Measurements from ENCODE around the gene PLCD1.
"Not testable (repeated sequence)": the region's sequence is repeated elsewhere in the genome, so short reads cannot be mapped to it uniquely, and the experiment has no call there.

Gene PLCD1

GRCh38 chr3:37988931-37989525 is 40.4 kb downstream of the PLCD1 start:
- Histone ChIP-seq H3K9me3 (ENCODE audit: low read length) (no peaks in the 10 kb centered on the region), H3K36me3 (ENCODE audit: insufficient read depth, low read length) (peaks cover 11% of the 10 kb centered on the region), H3K27ac (ENCODE audit: low read depth, low read length) (no peak overlapping the region), H3K9ac (ENCODE audit: low read length) (no peak overlapping the region), H3K27me3 (ENCODE audit: control insufficient read depth in 1 of 2, insufficient read depth in 2 of 2, low read length in 2 of 2) (no peaks in the 10 kb centered on the region), H3K4me3 (ENCODE audit: low read depth in 1 of 2, low read length in 2 of 2) (no peak overlapping the region), H3K4me1 (ENCODE audit: insufficient read depth, low read length) (peaks cover 7% of the 10 kb centered on the region)

GRCh38 chr3:37988376-37988775 is 41.1 kb downstream of the PLCD1 start:
- H3K36me3 ChIP-seq (ENCODE audit: insufficient read depth, low read length): peaks cover 11% of the 10 kb centered on the region
- H3K4me3 ChIP-seq (ENCODE audit: low read depth in 1 of 2, low read length in 2 of 2); H3K27me3 ChIP-seq (ENCODE audit: control insufficient read depth in 1 of 2, insufficient read depth in 2 of 2, low read length in 2 of 2); H3K4me1 ChIP-seq (ENCODE audit: insufficient read depth, low read length); H3K9me3 ChIP-seq (ENCODE audit: low read length); H3K27ac ChIP-seq (ENCODE audit: low read depth, low read length); H3K9ac ChIP-seq (ENCODE audit: low read length): not testable (repeated sequence)

GRCh38 chr3:37987751-37988179 is 41.7 kb downstream of the PLCD1 start:
- Histone ChIP-seq H3K9ac (ENCODE audit: low read length) (no peak overlapping the region), H3K9me3 (ENCODE audit: low read length) (no peaks in the 10 kb centered on the region), H3K4me1 (ENCODE audit: insufficient read depth, low read length) (no peaks in the 10 kb centered on the region), H3K36me3 (ENCODE audit: insufficient read depth, low read length) (peaks cover 11% of the 10 kb centered on the region), H3K27ac (ENCODE audit: low read depth, low read length) (no peak overlapping the region), H3K4me3 (ENCODE audit: low read depth in 1 of 2, low read length in 2 of 2) (no peak overlapping the region), H3K27me3 (ENCODE audit: control insufficient read depth in 1 of 2, insufficient read depth in 2 of 2, low read length in 2 of 2) (no peaks in the 10 kb centered on the region)

GRCh38 chr3:37987315-37987697 is 42.1 kb downstream of the PLCD1 start:
- no peaks in the 10 kb centered on the region for H3K4me1 ChIP-seq (ENCODE audit: insufficient read depth, low read length)
- H3K36me3 ChIP-seq (ENCODE audit: insufficient read depth, low read length): peaks cover 16% of the 10 kb centered on the region
- H3K27me3 ChIP-seq (ENCODE audit: control insufficient read depth in 1 of 2, insufficient read depth in 2 of 2, low read length in 2 of 2): no peaks in the 10 kb centered on the region
- H3K9ac ChIP-seq (ENCODE audit: low read length): no peak overlapping the region
- H3K27ac ChIP-seq (ENCODE audit: low read depth, low read length): no peak overlapping the region
- no peak overlapping the region for H3K4me3 ChIP-seq (ENCODE audit: low read depth in 1 of 2, low read length in 2 of 2)
- H3K9me3 ChIP-seq (ENCODE audit: low read length): no peaks in the 10 kb centered on the region

GRCh38 chr3:37986479-37987314 is 42.7 kb downstream of the PLCD1 start:
- peaks cover 22% of the 10 kb centered on the region for H3K36me3 ChIP-seq (ENCODE audit: insufficient read depth, low read length)
- no peak overlapping the region for H3K27ac ChIP-seq (ENCODE audit: low read depth, low read length)
- H3K4me1 ChIP-seq (ENCODE audit: insufficient read depth, low read length): no peaks in the 10 kb centered on the region
- H3K4me3 ChIP-seq (ENCODE audit: low read depth in 1 of 2, low read length in 2 of 2): no peak overlapping the region
- H3K27me3 ChIP-seq (ENCODE audit: control insufficient read depth in 1 of 2, insufficient read depth in 2 of 2, low read length in 2 of 2): no peaks in the 10 kb centered on the region
- no peak overlapping the region for H3K9ac ChIP-seq (ENCODE audit: low read length)
- no peaks in the 10 kb centered on the region for H3K9me3 ChIP-seq (ENCODE audit: low read length)

GRCh38 chr3:37985637-37986320 is 43.7 kb downstream of the PLCD1 start:
- H3K9ac ChIP-seq (ENCODE audit: low read length): no peak overlapping the region
- H3K4me3 ChIP-seq (ENCODE audit: low read depth in 1 of 2, low read length in 2 of 2): no peak overlapping the region
- no peak overlapping the region for H3K27ac ChIP-seq (ENCODE audit: low read depth, low read length)
- H3K36me3 ChIP-seq (ENCODE audit: insufficient read depth, low read length): peaks cover 30% of the 10 kb centered on the region
- H3K27me3 ChIP-seq (ENCODE audit: control insufficient read depth in 1 of 2, insufficient read depth in 2 of 2, low read length in 2 of 2): no peaks in the 10 kb centered on the region
- H3K4me1 ChIP-seq (ENCODE audit: insufficient read depth, low read length): no peaks in the 10 kb centered on the region
- no peaks in the 10 kb centered on the region for H3K9me3 ChIP-seq (ENCODE audit: low read length)

- no peaks in the 10 kb centered on the region for H3K4me1 ChIP-seq (ENCODE audit: insufficient read depth, low read length)
- no peak overlapping the region for H3K4me3 ChIP-seq (ENCODE audit: low read depth in 1 of 2, low read length in 2 of 2)
- no peak overlapping the region for H3K9ac ChIP-seq (ENCODE audit: low read length)
- no peaks in the 10 kb centered on the region for H3K27me3 ChIP-seq (ENCODE audit: control insufficient read depth in 1 of 2, insufficient read depth in 2 of 2, low read length in 2 of 2)
- H3K9me3 ChIP-seq (ENCODE audit: low read length): no peaks in the 10 kb centered on the region
- H3K27ac ChIP-seq (ENCODE audit: low read depth, low read length): no peak overlapping the region
- peaks cover 39% of the 10 kb centered on the region for H3K36me3 ChIP-seq (ENCODE audit: insufficient read depth, low read length)
Observed at GRCh38 chr3:37984596-37984995, 44.8 kb downstream of the PLCD1 start.

GRCh38 chr3:37984051-37984450 is 45.4 kb downstream of the PLCD1 start:
- no peaks in the 10 kb centered on the region for H3K4me1 ChIP-seq (ENCODE audit: insufficient read depth, low read length)

GRCh38 chr3:37982331-37982730 is 47.1 kb downstream of the PLCD1 start:
- Histone ChIP-seq H3K4me1 (ENCODE audit: insufficient read depth, low read length) (no peaks in the 10 kb centered on the region), H3K9me3 (ENCODE audit: low read length) (no peaks in the 10 kb centered on the region), H3K36me3 (ENCODE audit: insufficient read depth, low read length) (peaks cover 45% of the 10 kb centered on the region), H3K27ac (ENCODE audit: low read depth, low read length) (no peak overlapping the region), H3K27me3 (ENCODE audit: control insufficient read depth in 1 of 2, insufficient read depth in 2 of 2, low read length in 2 of 2) (no peaks in the 10 kb centered on the region), H3K9ac (ENCODE audit: low read length) (no peak overlapping the region), H3K4me3 (ENCODE audit: low read depth in 1 of 2, low read length in 2 of 2) (no peak overlapping the region)

More at GRCh38 chr3:37984051-37984450, 45.4 kb downstream of the PLCD1 start:
- Histone ChIP-seq H3K9me3 (ENCODE audit: low read length) (no peaks in the 10 kb centered on the region), H3K27ac (ENCODE audit: low read depth, low read length) (no peak overlapping the region), H3K9ac (ENCODE audit: low read length) (no peak overlapping the region), H3K36me3 (ENCODE audit: insufficient read depth, low read length) (peaks cover 39% of the 10 kb centered on the region), H3K4me3 (ENCODE audit: low read depth in 1 of 2, low read length in 2 of 2) (no peak overlapping the region), H3K27me3 (ENCODE audit: control insufficient read depth in 1 of 2, insufficient read depth in 2 of 2, low read length in 2 of 2) (no peaks in the 10 kb centered on the region)

GRCh38 chr3:37981348-37981664 is 48.1 kb downstream of the PLCD1 start:
- Histone ChIP-seq H3K27me3 (ENCODE audit: control insufficient read depth in 1 of 2, insufficient read depth in 2 of 2, low read length in 2 of 2) (no peaks in the 10 kb centered on the region), H3K4me3 (ENCODE audit: low read depth in 1 of 2, low read length in 2 of 2) (no peak overlapping the region), H3K9me3 (ENCODE audit: low read length) (no peaks in the 10 kb centered on the region), H3K27ac (ENCODE audit: low read depth, low read length) (no peak overlapping the region), H3K9ac (ENCODE audit: low read length) (no peak overlapping the region), H3K4me1 (ENCODE audit: insufficient read depth, low read length) (no peaks in the 10 kb centered on the region), H3K36me3 (ENCODE audit: insufficient read depth, low read length) (peaks cover 54% of the 10 kb centered on the region)

- no peaks in the 10 kb centered on the region for H3K4me1 ChIP-seq (ENCODE audit: insufficient read depth, low read length)
- H3K27me3 ChIP-seq (ENCODE audit: control insufficient read depth in 1 of 2, insufficient read depth in 2 of 2, low read length in 2 of 2): no peaks in the 10 kb centered on the region
- no peaks in the 10 kb centered on the region for H3K9me3 ChIP-seq (ENCODE audit: low read length)
- H3K27ac ChIP-seq (ENCODE audit: low read depth, low read length): no peak overlapping the region
- no peak overlapping the region for H3K4me3 ChIP-seq (ENCODE audit: low read depth in 1 of 2, low read length in 2 of 2)
- no peak overlapping the region for H3K9ac ChIP-seq (ENCODE audit: low read length)
- peaks cover 60% of the 10 kb centered on the region for H3K36me3 ChIP-seq (ENCODE audit: insufficient read depth, low read length)
Observed at GRCh38 chr3:37980462-37981347, 48.7 kb downstream of the PLCD1 start.
